ENCODE data around the gene U2AF2.

DNA sequence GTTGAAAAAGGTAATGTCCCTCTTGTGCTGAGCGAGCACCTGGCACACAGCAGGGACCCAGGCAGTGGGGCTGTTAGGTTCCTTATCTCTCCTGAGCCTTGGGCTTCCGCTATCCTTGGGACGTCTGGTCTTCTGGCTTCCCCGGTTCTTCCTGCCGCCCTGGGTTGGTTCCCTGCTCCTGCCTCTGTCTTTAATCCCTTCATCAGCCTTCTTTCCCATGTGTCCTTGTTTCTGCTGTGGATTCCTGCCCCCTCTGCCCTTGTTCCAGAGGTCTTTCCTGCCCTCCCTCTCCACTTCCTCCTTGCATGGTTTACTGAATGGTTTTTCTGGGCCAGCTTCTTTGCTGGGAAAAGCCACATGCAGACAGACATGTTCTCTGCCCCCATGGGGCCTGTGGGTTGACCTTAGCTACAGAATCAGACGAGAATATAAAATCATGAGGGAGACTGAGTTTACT lies 22.8 kb downstream of the U2AF2 start:
- TF ChIP-seq RAD21 (IDR thresholded peaks at IDR 0.05; ENCODE audit: low read length) (no peak), RFX5 (IDR thresholded peaks at IDR 0.05; ENCODE audit: low read length) (no peak), MXI1 (IDR thresholded peaks at IDR 0.05; ENCODE audit: low read depth, low read length) (no peak), TCF12 (IDR thresholded peaks at IDR 0.05) (no peak), POLR2AphosphoS5 (IDR thresholded peaks at IDR 0.05; ENCODE audit: low read depth, low read length) (no peak), REST (IDR thresholded peaks at IDR 0.05; ENCODE audit: low read depth, low read length) (no peak), RXRA (IDR thresholded peaks at IDR 0.05; ENCODE audit: borderline replicate concordance, low read depth) (no peak), ZBTB33 (IDR thresholded peaks at IDR 0.05; ENCODE audit: borderline replicate concordance, low read depth) (no peak), EP300 (IDR thresholded peaks at IDR 0.05; ENCODE audit: borderline replicate concordance in 1 of 2, low read depth in 1 of 2, low read length in 1 of 2) (no peak), EZH2phosphoT487 (IDR thresholded peaks at IDR 0.05; ENCODE audit: borderline replicate concordance, low read depth) (no peak)
- TF ChIP-seq, protein P1, sequence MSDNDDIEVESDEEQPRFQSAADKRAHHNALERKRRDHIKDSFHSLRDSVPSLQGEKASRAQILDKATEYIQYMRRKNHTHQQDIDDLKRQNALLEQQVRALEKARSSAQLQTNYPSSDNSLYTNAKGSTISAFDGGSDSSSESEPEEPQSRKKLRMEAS (IDR thresholded peaks at IDR 0.05; ENCODE audit: low read depth), result no peak
- TF ChIP-seq, protein P2, sequence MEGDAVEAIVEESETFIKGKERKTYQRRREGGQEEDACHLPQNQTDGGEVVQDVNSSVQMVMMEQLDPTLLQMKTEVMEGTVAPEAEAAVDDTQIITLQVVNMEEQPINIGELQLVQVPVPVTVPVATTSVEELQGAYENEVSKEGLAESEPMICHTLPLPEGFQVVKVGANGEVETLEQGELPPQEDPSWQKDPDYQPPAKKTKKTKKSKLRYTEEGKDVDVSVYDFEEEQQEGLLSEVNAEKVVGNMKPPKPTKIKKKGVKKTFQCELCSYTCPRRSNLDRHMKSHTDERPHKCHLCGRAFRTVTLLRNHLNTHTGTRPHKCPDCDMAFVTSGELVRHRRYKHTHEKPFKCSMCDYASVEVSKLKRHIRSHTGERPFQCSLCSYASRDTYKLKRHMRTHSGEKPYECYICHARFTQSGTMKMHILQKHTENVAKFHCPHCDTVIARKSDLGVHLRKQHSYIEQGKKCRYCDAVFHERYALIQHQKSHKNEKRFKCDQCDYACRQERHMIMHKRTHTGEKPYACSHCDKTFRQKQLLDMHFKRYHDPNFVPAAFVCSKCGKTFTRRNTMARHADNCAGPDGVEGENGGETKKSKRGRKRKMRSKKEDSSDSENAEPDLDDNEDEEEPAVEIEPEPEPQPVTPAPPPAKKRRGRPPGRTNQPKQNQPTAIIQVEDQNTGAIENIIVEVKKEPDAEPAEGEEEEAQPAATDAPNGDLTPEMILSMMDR (IDR thresholded peaks at IDR 0.05), result no peak
- TF ChIP-seq, protein P3, sequence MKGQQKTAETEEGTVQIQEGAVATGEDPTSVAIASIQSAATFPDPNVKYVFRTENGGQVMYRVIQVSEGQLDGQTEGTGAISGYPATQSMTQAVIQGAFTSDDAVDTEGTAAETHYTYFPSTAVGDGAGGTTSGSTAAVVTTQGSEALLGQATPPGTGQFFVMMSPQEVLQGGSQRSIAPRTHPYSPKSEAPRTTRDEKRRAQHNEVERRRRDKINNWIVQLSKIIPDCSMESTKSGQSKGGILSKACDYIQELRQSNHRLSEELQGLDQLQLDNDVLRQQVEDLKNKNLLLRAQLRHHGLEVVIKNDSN (IDR thresholded peaks at IDR 0.05; ENCODE audit: borderline replicate concordance, low read depth), result no peak
